Endothelial cell of umbilical vein (primary cell): Measurements from ENCODE around the gene RMP24.
A peak's percentile ranks its signal among the peaks of the same experiment; 100 is the strongest.

ENCODE experiments used
- BruUV-seq: library from RNA; stranded (reverse); fragments of 400-500 nt; replicated peaks from 2 replicates; lab custom pipeline; 2021; lab: Mats Ljungman, UMichigan
- CTCF ChIA-PET: fragments of 300-600, 350-600 bp; sonication (Branson Sonifier 250); formaldehyde crosslinking; loops from one replicate; lab custom pipeline; 2021; ENCODE audit warnings: antibody characterized with exemption, inconsistent platforms; lab: Charles Lee
- POLR2A ChIA-PET: fragments of 300-600, 350-600 bp; sonication (Branson Sonifier 250); formaldehyde crosslinking; loops from one replicate; lab custom pipeline; 2021; ENCODE audit warnings: antibody characterized with exemption, inconsistent platforms; lab: Charles Lee
- DNase-seq: peaks from one replicate; pipeline ENCODE4 v3.0.0-alpha.2; 2011; ENCODE audit warnings: low read depth, low spot score
- FAIRE-seq: peaks from 2 replicates; lab custom pipeline; 2011; peaks lifted over from hg19 to GRCh38; lab: Jason Lieb, UNC
- H2AFZ ChIP-seq: 2 replicates; pipeline ENCODE4 v1.6.0; 2012; ENCODE audit warnings: low read depth, low read length, control low read depth, inconsistent platforms
- H3K27ac ChIP-seq: 2 replicates; pipeline ENCODE4 v1.5.1; 2011; ENCODE audit warnings: low read depth, mild to moderate bottlenecking, control low read depth, low read length, moderate library complexity; ENCODE audit not compliant: insufficient read depth
- H3K27me3 ChIP-seq, 2 experiments: 2 replicates each; pipeline versions ENCODE4 v1.6.0 to v1.6.1; 2011; ENCODE audit warnings: low read length in 2 of 2, mixed read lengths in 1 of 2; ENCODE audit not compliant: control insufficient read depth in 2 of 2, insufficient read depth in 2 of 2
- H3K36me3 ChIP-seq, 2 experiments: 2 replicates in 1 of 2; 3 replicates in 1 of 2; pipeline ENCODE4 v1.5.1; 2011; ENCODE audit warnings: low read length in 2 of 2, mild to moderate bottlenecking in 1 of 2, moderate library complexity in 1 of 2; ENCODE audit not compliant: control insufficient read depth in 2 of 2, insufficient read depth in 2 of 2; ENCODE audit errors: extremely low read depth in 1 of 2
- H3K4me1 ChIP-seq: 3 replicates; pipeline ENCODE4 v1.5.1; 2011; ENCODE audit warnings: mild to moderate bottlenecking, low read length; ENCODE audit not compliant: control insufficient read depth, insufficient read depth; ENCODE audit errors: extremely low read depth
- H3K4me2 ChIP-seq: 2 replicates; pipeline ENCODE4 v1.6.1; 2011; ENCODE audit warnings: low read length, control low read depth, mixed read lengths; ENCODE audit not compliant: insufficient read depth
- H3K4me3 ChIP-seq, 3 experiments: fragments of 200-600 bp in 1 of 3; sonication (generic), shearing (Covaris generic) in 1 of 3; replicated peaks in 1 of 3; 2 replicates each; pipeline ENCODE4 v1.5.1; 2011 to 2016; ENCODE audit warnings: control low read depth in 3 of 3, low read length in 3 of 3, mild to moderate bottlenecking in 2 of 3, inconsistent platforms in 1 of 3, low read depth in 1 of 3, moderate library complexity in 1 of 3; ENCODE audit not compliant: insufficient read depth in 1 of 3
- H3K79me2 ChIP-seq: 2 replicates; pipeline ENCODE4 v1.6.0; 2012; ENCODE audit warnings: low read length, inconsistent platforms; ENCODE audit not compliant: control insufficient read depth, insufficient read depth
- H3K9ac ChIP-seq: replicated peaks from 2 replicates; pipeline ENCODE3; 2011; ENCODE audit warnings: low read length, control low read depth; ENCODE audit not compliant: insufficient read depth; ENCODE audit errors: extremely low read depth
- H3K9me1 ChIP-seq: replicated peaks from 3 replicates; pipeline ENCODE4 v1.6.0; 2011; ENCODE audit warnings: mild to moderate bottlenecking, low read length; ENCODE audit not compliant: control insufficient read depth, insufficient read depth; ENCODE audit errors: extremely low read depth
- H3K9me3 ChIP-seq: replicated peaks from 2 replicates; pipeline ENCODE4 v1.5.1; 2012; ENCODE audit warnings: low read length, inconsistent platforms; ENCODE audit not compliant: control insufficient read depth, insufficient read depth
- H4K20me1 ChIP-seq: replicated peaks from 2 replicates; pipeline ENCODE3; 2011; ENCODE audit warnings: mild to moderate bottlenecking, low read length; ENCODE audit not compliant: control insufficient read depth, insufficient read depth; ENCODE audit errors: extremely low read depth
- CTCF ChIP-seq, 2 donors: IDR thresholded peaks; 1 replicate in 1 of 2; 2 replicates in 1 of 2; pipeline ENCODE4 v1.5.1; 2011; ENCODE audit warnings: low read length in 2 of 2, mild to moderate bottlenecking in 2 of 2, moderate library complexity in 2 of 2, control low read depth in 1 of 2, inconsistent platforms in 1 of 2, low read depth in 1 of 2; ENCODE audit not compliant: insufficient read depth in 1 of 2; ENCODE audit errors: extremely low read depth in 1 of 2
- EZH2 ChIP-seq: IDR thresholded peaks from 2 replicates; pipeline ENCODE4 v1.6.1; 2012; ENCODE audit warnings: borderline replicate concordance, low read depth, mild to moderate bottlenecking, moderate library complexity, low read length, inconsistent platforms; ENCODE audit not compliant: severe bottlenecking
- FOS ChIP-seq: IDR thresholded peaks from 2 replicates; pipeline ENCODE4 v1.6.1; 2011; ENCODE audit warnings: mild to moderate bottlenecking, low read length, moderate library complexity, borderline replicate concordance; ENCODE audit not compliant: insufficient read depth
- GATA2 ChIP-seq: IDR thresholded peaks from 2 replicates; pipeline ENCODE4 v1.7.0; 2011; ENCODE audit warnings: low read depth, mild to moderate bottlenecking, moderate library complexity, mixed read lengths, low read length; ENCODE audit not compliant: insufficient read length, insufficient read depth
- JUN ChIP-seq: IDR thresholded peaks from 2 replicates; pipeline ENCODE4 v1.6.1; 2011; ENCODE audit warnings: borderline replicate concordance, low read depth; ENCODE audit not compliant: insufficient read length, insufficient read depth
- MAX ChIP-seq: IDR thresholded peaks from 2 replicates; pipeline ENCODE4 v1.6.1; 2011; ENCODE audit not compliant: insufficient read depth, insufficient read length
- MYC ChIP-seq: IDR thresholded peaks from one replicate; pipeline ENCODE4 v1.6.1; 2011; ENCODE audit warnings: mild to moderate bottlenecking, low read depth, low read length
- POLR2A ChIP-seq: IDR thresholded peaks from 2 replicates; pipeline ENCODE4 v1.6.1; 2012; ENCODE audit warnings: low read depth, mild to moderate bottlenecking, control low read depth, low read length
- POLR2AphosphoS5 ChIP-seq: IDR thresholded peaks from 2 replicates; pipeline ENCODE4 v1.6.1; 2012; ENCODE audit warnings: low read depth, mild to moderate bottlenecking, control low read depth, low read length, moderate library complexity; ENCODE audit not compliant: insufficient read depth
- dilution Hi-C: fragments of 300-500 bp; cut with MboI; formaldehyde crosslinking; loops from one replicate; pipeline ENCODE4 v1.15.0; 2019; ENCODE audit warnings: low sequenced_read_pairs; ENCODE audit not compliant: extremely low pct_ligation_motif_present
- intact Hi-C: fragments of 100-400 bp; cut with micrococcal nuclease; formaldehyde crosslinking; loops from one replicate; pipeline ENCODE4 v1.10.0; 2022

RMP24 gene

GRCh38 chr18:35971661-35972196 lies 750 bp upstream of the RMP24 start:
- TSS peak; percentile 74 for BruUV-seq
- intact Hi-C loops: loop anchor here (1.0 to 10.0 kb wide), 7 partner anchors 21 to 729 kb away; partner anchors contain the start of genes ELP2, GALNT1, SLC39A6 and ZNF397
- peak overlapping the region; percentile 43 for H2AFZ ChIP-seq
- H3K9me3 ChIP-seq: no peaks in the 10 kb centered on the region
- H4K20me1 ChIP-seq: no peaks in the 10 kb centered on the region
- peaks cover 0 to 7% of the 10 kb centered on the region in 2 experiments for H3K36me3 ChIP-seq
- dilution Hi-C loops: no loop called here
- TF ChIP-seq CTCF (IDR thresholded peaks at IDR 0.05; ENCODE audit: extremely low read depth in 1 of 2, insufficient read depth in 1 of 2, low read depth in 1 of 2, low read length in 2 of 2) (no peak), GATA2 (no peak), POLR2A (no peak), JUN (no peak), POLR2AphosphoS5 (no peak), MYC (no peak), EZH2 (no peak), MAX (no peak), FOS (no peak)
- peak overlapping the region; percentile 90 for H3K4me2 ChIP-seq
- peak overlapping the region; percentile 83 to 99 (median 91) for H3K4me3 ChIP-seq
- ChIA-PET POLR2A (interaction anchor here (0.7 kb wide), 1 partner anchor 88 kb away, joined by 4 read pairs; no protein-coding TSS in a partner anchor), CTCF (interaction anchor here (1.0 to 1.9 kb wide), 6 partner anchors 21 to 585 kb away, joined by 3 to 8 read pairs (median 4); no protein-coding TSS in a partner anchor)
- DNase-seq: no peak
- peak overlapping the region; percentile 9 for H3K27ac ChIP-seq
- no peaks in the 10 kb centered on the region for H3K9me1 ChIP-seq
- peaks cover 4% of the 10 kb centered on the region in 2 experiments for H3K27me3 ChIP-seq
- H3K79me2 ChIP-seq: peaks cover 20% of the 10 kb centered on the region
- H3K4me1 ChIP-seq: peaks cover 18% of the 10 kb centered on the region
- no peak for FAIRE-seq
- peak overlapping the region; percentile 44 for H3K9ac ChIP-seq
